Mesothelial cell of epicardium (in vitro differentiated cells): ENCODE measurements around the gene MARCHF2. TPM values are rescaled to one million over a fixed set of nuclear protein-coding genes. Genes with fewer than 3 reads are reported as not detected.
A peak's percentile ranks its signal among the peaks of the same experiment; 100 is the strongest.
"Not testable (repeated sequence)": the region's sequence is repeated elsewhere in the genome, so short reads cannot be mapped to it uniquely, and the experiment has no call there.

Source experiments
- DNase-seq, 2 experiments: peaks; one replicate each; pipeline ENCODE4 v3.0.0; 2021; ENCODE audit warnings: low spot score in 2 of 2; ENCODE audit not compliant: unreplicated experiment in 2 of 2
- H3K27ac Mint-ChIP-seq: 2 replicates; pipeline ENCODE4 v1.8.0; 2021; ENCODE audit warnings: mixed read lengths
- H3K27me3 Mint-ChIP-seq: 2 replicates; pipeline ENCODE4 v1.8.0; 2021; ENCODE audit warnings: low read depth, mixed read lengths
- H3K36me3 Mint-ChIP-seq: 2 replicates; pipeline ENCODE4 v1.8.0; 2021; ENCODE audit warnings: mixed read lengths
- H3K4me1 Mint-ChIP-seq: 2 replicates; pipeline ENCODE4 v1.8.0; 2021; ENCODE audit warnings: mixed read lengths
- H3K4me3 Mint-ChIP-seq: 2 replicates; pipeline ENCODE4 v1.8.0; 2021; ENCODE audit warnings: mild to moderate bottlenecking, moderate library complexity, mixed read lengths
- H3K9me3 Mint-ChIP-seq: 2 replicates; pipeline ENCODE4 v1.8.0; 2021; ENCODE audit warnings: mixed read lengths
- CTCF ChIP-seq: fragments of 200-600 bp; sonication (generic); IDR thresholded peaks from one replicate; pipeline ENCODE4 v1.5.0; 2021; ENCODE audit warnings: antibody characterized with exemption; ENCODE audit not compliant: unreplicated experiment
- total RNA-seq: library from RNA; stranded (reverse); gene quantifications from 3 replicates; pipeline ENCODE4 v1.2.1, GENCODE V29; 2021

The MARCHF2 gene
- total RNA-seq, 1 donor from 2014 or later, result 21.4 TPM

DNA sequence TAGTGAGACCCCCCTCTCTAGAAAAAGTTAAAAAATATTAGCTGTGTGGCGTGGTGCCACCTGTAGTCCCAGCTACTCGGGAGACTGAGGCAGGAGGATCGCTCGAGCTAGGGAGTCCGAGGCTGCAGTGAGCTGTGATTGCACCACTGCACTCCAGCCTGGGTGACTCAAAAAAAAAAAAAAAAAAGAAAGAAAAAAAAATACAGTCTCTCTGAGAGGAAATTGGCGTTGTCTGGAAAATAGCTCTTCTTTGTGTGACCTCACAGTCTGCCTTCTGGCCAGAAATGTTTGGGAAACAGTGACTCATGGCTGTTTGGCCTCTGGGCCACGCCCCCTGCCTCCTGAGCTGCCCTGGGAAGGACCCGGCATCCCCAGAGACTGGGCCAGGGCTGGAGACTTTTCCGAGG is 10.7 kb downstream of the MARCHF2 start:
- no peaks in the 10 kb centered on the region for H3K9me3 Mint-ChIP-seq
- no peak overlapping the region for H3K4me3 Mint-ChIP-seq
- no peaks in the 10 kb centered on the region for H3K27me3 Mint-ChIP-seq
- H3K27ac Mint-ChIP-seq, result peak overlapping the region; percentile 59
- peak in 1 of 2 experiments; percentile 42 for DNase-seq
- peaks cover 3% of the 10 kb centered on the region for H3K4me1 Mint-ChIP-seq
- peaks cover 12% of the 10 kb centered on the region for H3K36me3 Mint-ChIP-seq
- TF ChIP-seq CTCF, result no peak

- H3K4me1 Mint-ChIP-seq, H3K27me3 Mint-ChIP-seq, DNase-seq, H3K9me3 Mint-ChIP-seq, H3K4me3 Mint-ChIP-seq, H3K27ac Mint-ChIP-seq: not testable (repeated sequence)
- peaks cover 12% of the 10 kb centered on the region for H3K36me3 Mint-ChIP-seq
Observed at GRCh38 chr19:8425331-8425730, 12.2 kb downstream of the MARCHF2 start.

DNA sequence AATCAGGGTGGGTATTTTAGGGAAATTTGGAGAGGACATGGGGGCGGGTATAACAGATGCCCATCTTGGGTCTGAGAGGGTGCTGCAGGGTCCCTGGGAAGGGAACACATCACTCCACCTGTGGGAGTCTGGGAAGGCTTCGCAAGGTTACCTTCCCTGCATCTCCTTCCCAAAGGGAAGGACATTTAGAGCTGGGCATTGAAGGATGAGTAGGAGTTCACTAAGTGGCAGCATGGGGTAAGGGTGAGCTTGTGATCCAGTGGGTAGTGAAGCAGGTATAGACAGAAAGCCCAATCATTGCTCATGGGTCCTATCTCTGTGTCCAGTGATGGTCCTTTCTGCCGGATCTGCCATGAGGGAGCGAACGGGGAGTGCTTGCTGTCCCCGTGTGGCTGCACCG is 13.2 kb downstream of the MARCHF2 start:
- H3K27ac Mint-ChIP-seq, result no peak overlapping the region
- H3K4me1 Mint-ChIP-seq, result peaks cover 3% of the 10 kb centered on the region
- H3K4me3 Mint-ChIP-seq, result no peak overlapping the region
- no peaks in the 10 kb centered on the region for H3K27me3 Mint-ChIP-seq
- DNase-seq, result no peak
- no peaks in the 10 kb centered on the region for H3K9me3 Mint-ChIP-seq
- H3K36me3 Mint-ChIP-seq, result peaks cover 17% of the 10 kb centered on the region
- TF ChIP-seq CTCF, result no peak

- H3K9me3 Mint-ChIP-seq, result no peaks in the 10 kb centered on the region
- no peak overlapping the region for H3K27ac Mint-ChIP-seq
- H3K27me3 Mint-ChIP-seq, result no peaks in the 10 kb centered on the region
- H3K36me3 Mint-ChIP-seq, result peaks cover 16% of the 10 kb centered on the region
- H3K4me1 Mint-ChIP-seq, result peaks cover 1% of the 10 kb centered on the region
- DNase-seq, result no peak
- no peak overlapping the region for H3K4me3 Mint-ChIP-seq
- TF ChIP-seq CTCF, result no peak
Observed at GRCh38 chr19:8429044-8429443, 15.9 kb downstream of the MARCHF2 start.

- Mint-ChIP-seq H3K4me3 (no peak overlapping the region), H3K4me1 (no peaks in the 10 kb centered on the region), H3K27me3 (no peaks in the 10 kb centered on the region), H3K27ac (no peak overlapping the region), H3K9me3 (no peaks in the 10 kb centered on the region), H3K36me3 (peaks cover 16% of the 10 kb centered on the region)
- no peak for DNase-seq
- TF ChIP-seq CTCF, result no peak
Observed at GRCh38 chr19:8429826-8430225, 16.7 kb downstream of the MARCHF2 start.

DNA sequence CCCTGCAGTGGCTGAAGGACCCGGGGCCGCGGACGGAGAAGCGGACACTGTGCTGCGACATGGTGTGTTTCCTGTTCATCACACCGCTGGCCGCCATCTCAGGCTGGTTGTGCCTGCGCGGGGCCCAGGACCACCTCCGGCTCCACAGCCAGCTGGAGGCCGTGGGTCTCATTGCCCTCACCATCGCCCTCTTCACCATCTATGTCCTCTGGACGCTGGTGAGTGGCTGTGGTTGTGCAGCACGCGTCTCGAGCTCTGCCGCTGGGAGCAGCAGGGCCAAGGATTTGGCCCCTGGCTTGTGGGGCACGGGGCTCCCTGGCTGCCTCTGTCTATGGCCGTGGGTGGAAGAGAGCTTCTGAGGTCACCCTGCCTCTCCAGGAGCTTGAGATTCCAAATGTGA is 17.5 kb downstream of the MARCHF2 start:
- TF ChIP-seq CTCF, result no peak
- no peak for DNase-seq
- H3K27ac Mint-ChIP-seq, result no peak overlapping the region
- no peaks in the 10 kb centered on the region for H3K9me3 Mint-ChIP-seq
- no peak overlapping the region for H3K4me3 Mint-ChIP-seq
- no peaks in the 10 kb centered on the region for H3K4me1 Mint-ChIP-seq
- H3K27me3 Mint-ChIP-seq, result no peaks in the 10 kb centered on the region
- peaks cover 16% of the 10 kb centered on the region for H3K36me3 Mint-ChIP-seq
